Activated T-helper 1 cell treated with anti-CD3 and anti-CD28 coated beads, Interleukin-2, amount 50 U/mL, for 16 hours (primary cell): ENCODE measurements around the gene STAMBPL1.
"Not testable (repeated sequence)": the region's sequence is repeated elsewhere in the genome, so short reads cannot be mapped to it uniquely, and the experiment has no call there.

ENCODE experiments used
- DNase-seq, 2 donors: peaks; one replicate each; pipeline ENCODE4 v3.0.0-alpha.2; 2020; ENCODE audit warnings: low read depth in 1 of 2, low spot score in 1 of 2

The STAMBPL1 gene

DNA sequence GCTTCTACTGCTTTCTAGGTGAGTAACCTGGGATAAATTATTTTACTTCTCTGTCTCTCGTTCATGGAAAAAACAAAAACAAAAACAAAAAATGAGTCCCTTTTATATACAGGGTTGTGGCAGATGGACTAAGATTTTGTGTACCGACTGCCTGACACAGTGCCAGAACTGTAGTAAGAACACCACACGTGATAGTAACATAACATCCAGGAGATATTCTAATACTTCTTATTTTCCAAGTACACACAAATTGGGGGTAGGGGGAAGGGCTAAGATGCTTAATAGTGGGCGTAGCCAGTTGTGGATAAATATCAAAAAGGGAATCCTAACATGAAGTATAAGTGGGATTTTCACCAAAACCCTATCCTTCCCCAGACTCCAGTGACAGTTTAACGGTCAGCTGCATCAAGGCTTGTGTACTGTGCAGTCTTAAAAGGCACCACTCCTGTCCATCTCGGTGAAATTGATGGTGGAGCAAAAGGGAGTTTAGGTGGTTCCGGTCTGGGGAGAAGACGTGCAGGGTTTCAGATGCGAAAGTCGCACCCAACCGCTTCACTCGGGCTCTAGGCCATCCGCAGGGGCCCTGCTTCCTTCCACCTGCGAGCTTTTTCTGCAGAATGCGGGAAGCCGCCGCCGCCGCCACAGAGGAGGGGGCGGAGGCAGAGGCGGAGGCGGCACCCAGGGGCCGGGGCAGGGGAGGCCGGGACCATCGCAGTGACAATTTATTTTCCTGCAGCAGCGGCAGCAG lies at the start of gene STAMBPL1:
Gene STAMBPL1, plus strand, starts transcription at position 712 of the 748 bp plus-strand sequence. CDS start 21,464 bp downstream, outside the sequence.
- peak in 1 of 2 donors; percentile 56 for DNase-seq

DNA sequence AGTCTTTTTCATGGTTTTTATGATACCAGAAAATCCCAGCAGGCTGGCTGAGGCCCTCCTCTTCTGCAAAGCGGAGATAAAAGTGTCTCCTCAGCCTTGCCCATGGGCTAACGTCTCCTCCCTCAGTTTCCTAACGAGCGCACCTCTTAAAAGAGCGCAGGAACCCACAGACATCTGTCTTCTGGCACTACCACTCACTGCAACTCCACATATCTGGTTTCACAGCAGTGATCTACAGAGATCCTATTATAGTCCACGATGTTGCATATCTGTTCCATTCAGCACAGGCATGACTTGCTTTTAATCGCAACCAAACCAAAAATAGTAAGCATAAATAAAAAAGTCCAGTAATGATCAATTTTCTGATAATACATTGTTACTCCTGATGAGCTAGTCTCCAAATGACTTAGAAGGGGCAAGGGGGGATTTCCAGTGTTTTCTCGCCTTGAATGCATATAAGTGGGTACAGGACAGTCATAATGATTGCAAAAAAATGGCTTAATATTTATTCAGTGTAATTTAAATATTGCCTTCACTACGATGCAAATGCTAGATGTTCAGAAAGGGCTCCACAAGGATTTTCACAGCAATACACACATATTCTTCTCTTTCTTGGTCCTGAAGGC lies 49.3 kb upstream of the STAMBPL1 start:
- DNase-seq: no peak

DNA sequence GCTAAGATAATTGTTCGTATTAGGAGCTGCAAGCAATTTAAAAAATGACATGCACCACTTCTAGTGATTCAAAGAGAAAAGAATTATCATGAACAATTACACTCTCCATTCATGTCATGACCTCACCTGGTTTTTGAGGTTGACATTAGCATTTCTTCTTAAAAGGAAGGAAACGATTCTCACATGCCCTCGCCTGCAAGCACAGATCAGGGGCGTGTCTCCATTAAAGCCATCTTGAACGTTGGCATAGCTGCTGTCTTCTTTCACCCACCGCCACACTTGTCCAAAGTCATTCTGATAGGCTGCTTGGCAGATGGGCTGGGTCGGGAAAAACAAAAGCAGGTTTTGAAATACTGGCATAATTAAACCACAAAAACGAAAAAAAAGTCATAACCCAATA lies 48.3 kb upstream of the STAMBPL1 start:
- DNase-seq: peak; percentile 1 to 11

DNA sequence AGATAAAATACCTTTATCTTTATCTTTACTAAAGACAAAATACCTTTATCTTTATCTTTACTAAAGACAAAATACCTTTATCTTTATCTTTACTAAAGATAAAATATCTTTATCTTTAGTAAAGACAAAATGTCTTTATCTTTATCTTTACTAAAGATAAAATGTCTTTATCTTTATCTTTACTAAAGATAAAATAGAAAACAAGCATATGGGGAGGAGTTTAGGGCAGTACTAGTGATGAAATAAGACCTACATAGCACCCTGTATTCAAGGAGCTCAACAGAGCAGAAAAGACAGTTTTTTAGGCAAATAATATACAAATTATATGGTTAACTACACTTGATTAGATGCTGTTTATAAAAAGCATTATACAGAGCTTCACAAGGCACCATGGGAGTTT lies 47.7 kb upstream of the STAMBPL1 start:
- DNase-seq: no peak

DNA sequence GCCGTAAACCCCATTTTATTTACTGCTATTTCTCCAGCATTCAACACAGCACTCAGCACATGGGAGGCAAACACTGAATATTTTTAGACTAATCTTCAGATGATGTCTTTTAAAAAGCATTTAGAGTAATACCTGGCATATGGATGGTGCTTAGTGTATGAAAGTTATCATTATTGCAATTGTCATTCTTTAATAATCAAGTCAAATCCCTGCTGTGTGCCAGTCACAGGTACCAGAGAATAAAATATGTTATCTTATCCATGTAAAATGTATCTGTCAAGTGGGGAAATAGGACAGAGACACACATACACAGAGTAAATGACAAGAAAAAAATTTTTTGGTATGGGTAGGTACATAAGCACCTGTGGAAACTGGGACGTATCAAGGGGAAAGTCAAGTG lies 46.9 kb upstream of the STAMBPL1 start:
- DNase-seq: no peak

DNA sequence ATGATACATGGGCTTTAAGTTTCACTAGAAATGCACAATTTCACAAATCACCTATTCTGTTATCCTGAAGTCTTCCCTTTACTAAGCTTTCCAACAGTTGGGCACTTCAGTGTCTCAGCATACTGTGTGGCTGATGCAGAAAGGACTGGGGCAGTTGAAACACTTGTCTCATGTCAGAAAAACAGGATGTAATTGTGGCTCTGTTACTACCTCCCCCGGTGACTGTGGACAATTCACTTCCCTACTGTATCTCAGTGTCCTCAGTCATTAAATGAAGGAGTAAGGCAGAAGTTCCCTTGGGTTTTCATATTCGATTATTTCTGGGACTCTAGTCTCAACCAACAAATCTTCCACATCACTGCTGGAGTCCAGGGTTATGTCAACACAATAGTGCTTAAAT lies 46.3 kb upstream of the STAMBPL1 start:
- no peak for DNase-seq

DNA sequence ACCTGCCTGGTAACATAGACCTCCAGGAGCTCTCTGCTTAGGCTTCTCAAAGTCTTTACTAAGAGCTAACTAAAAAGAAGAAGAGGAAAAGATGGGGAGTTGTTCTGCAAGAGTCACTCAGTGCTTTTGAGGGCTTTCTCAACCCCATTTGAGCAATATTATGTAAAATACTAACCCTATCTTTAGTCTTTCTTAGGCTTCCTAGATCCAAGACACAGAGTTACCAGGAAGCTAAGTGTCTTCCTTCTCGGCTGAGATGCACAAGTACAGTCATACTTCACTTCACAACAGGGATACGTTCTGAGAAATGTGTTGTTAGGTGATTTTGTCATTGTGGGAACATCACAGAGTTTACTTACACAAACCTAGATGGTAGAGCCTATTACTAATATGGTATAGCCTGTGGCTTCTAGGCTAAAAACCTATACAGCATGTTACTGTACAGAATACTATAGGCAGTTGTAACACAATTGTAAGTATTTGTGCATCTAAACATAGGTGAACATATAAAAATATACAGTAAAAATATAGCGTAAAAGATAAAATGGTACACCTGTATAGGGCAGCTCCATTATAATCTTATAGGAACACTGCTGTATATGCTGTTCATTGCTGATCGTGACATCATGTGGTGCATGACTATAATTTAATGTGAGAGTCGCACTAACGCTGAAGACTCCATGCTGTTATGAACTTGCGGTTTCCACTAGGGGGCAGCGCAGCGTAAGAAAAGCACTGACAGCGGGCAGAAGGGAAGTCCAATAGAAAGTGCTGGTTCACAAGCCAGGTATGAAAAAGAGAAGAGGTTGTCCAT lies 44.7 kb upstream of the STAMBPL1 start:
- peak; percentile 67 to 72 for DNase-seq

DNA sequence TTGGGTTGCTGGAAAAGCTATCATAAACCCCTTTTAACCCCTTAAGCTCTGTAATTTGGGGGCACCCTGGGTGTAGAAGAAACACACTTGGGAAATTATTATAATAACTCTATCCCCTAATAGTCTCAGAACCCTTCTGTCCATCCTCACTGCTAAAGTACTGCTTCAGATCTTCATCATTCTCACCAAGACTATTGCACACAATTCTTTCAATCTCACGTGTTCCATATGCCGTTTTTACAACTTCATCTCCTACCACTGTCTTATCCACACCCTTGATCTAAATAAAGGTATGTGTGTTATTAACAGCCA lies 44.2 kb upstream of the STAMBPL1 start:
- DNase-seq: no peak

DNA sequence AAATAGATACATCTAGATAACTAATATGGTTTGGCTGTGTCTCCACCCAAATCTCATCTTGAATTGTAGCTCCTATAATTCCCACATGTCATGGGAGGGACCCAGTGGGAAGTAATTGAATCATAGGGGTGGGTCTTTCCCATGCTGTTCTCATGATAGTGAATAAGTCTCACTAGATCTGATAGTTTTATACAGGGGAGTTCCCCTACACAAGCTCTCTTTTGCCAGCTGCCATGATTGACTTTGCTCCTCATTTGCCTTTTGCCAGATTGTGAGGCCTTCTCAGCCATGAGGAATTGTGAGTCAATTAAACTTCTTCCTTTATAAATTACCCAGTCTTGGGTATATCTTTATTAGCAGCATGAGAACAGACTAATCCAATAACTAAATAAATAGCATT lies 42.4 kb upstream of the STAMBPL1 start:
- not testable (repeated sequence) for DNase-seq

DNA sequence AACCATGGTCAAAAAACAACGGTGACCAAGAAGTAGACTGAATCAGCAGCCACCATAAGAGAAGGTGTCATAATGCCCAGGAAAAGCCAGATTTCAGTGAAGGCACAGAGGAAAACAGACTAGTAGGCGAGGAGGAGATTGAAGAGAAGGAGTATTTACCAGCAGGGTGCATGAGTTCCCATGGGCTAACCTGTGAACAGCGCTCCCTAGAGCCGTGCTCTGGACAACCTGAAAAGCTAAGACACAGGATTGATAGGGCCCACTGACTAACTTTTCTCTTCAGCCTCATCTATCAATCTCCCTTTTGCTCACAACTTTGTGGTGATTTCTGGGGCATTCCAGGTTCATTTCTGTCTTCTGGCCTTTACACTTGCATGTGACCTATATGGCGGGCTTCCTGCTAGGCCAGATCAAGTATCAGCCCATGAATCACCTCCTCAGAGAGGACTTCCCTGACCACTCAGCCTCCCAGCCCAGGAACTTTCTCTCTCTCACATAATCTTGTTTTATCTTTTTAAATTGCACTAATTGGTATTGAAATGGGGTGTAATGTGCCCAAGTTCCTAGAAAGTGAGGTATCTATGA lies 41.2 kb upstream of the STAMBPL1 start:
- no peak for DNase-seq

DNA sequence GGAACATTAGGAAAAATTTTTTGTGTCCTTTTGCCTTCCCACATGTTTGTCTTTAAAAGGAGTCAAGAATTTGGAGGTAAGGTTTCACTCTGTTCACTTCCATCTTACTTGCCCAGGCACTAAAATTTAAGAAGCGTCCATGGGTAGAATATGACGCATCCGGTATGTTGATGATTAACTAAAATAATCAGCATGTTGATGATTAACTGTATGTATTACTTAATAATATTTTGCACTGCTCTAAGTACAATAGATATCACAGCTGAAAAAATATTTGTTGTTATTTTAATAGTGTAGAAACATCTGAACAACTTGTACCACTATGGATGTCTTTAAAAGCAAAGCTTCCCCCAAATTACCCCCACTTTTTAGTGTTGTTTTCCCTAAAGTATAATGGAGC lies 39.9 kb upstream of the STAMBPL1 start:
- DNase-seq: no peak

DNA sequence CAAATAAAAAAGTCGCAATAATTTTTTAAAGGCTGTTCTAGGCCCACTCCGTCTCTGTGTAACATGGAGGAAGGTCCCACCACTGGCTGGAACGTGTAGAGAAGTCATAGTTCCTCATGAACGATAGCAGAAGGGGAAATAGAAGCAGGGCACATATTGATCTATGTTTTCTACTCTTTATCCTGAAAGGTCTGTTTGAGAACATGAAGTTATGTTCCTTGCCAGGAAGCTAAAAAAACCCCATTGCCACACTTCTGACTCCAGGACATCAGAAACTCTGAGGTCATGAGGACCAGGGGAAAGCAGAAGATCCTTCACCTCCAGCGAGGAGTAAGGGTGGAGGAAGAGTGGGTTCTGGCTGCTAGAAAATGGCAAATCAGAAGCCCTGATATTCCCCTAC lies 39.2 kb upstream of the STAMBPL1 start:
- no peak for DNase-seq

DNA sequence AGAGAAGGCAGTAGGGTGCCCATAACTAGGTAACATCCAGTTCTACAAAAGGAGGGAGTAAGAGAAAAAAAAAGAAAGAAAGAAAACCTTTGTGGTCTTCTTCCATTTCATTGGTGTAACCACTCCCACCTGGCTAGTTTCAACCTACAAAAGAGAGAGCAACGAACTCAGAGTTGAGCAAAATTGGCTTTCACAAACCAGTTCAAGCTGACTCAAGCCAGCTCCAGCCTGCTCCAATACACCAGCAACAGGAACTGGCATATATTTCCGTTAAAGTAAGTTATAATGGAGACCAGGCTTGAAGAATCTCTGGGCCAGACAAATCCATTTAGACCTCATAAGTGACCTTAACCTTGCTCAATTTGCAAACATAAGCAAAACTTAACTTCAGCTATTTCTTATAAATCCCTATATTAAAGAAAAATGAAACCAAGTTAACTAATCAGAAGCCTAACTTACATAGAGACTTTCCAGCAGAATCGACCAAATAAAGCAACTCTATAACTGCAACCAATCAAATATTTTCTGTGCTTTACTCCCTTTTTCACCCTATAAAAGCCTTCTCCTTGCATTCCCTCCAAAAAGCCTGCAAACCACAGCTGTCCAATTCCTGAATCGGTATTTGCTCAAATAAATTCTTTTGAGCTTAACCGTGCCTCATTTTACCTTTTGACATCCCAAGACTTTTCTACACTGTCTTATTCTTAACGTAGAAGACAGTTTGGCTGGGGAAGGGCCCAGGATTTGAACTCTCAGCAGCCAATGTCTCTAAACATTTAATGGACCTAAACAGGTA lies 38.5 kb upstream of the STAMBPL1 start:
- no peak for DNase-seq

DNA sequence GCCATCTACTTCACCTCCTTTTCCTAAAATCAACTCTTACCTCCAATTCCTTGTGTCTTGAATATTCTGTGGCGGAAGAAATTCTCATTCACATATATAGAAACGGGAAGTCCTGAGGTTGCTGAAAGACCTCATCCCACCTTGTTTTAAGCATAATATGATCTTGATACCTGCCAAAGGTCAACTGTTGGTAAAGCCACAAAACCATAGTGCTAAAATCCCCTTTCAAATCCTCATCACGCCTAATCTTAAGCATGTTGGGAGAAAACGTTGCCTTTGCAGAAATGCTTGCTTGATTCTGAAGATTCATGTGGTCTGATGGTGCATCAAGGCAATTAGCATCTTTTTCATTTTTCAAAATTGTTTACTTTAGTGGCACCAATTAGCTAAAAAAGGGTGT lies 36.9 kb upstream of the STAMBPL1 start:
- DNase-seq: no peak

DNA sequence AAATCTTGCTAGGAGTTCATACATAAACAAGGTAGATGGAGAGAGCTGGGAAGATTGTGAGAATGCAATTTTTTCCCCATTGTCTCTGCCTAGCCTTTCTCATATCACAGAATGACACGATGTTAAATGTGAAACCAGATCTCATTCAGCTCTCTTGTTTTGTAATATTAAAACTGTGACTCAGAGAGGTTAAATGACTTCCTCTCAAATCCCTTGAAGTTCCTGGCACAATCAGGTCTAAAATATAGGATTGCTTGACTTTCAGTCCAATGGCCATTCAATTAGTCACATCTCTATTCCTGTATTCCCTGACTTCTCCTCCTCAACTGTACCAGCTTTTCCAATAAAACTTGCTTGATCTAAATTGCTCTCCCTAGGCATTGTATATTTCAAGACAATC lies 31.5 kb upstream of the STAMBPL1 start:
- no peak for DNase-seq

DNA sequence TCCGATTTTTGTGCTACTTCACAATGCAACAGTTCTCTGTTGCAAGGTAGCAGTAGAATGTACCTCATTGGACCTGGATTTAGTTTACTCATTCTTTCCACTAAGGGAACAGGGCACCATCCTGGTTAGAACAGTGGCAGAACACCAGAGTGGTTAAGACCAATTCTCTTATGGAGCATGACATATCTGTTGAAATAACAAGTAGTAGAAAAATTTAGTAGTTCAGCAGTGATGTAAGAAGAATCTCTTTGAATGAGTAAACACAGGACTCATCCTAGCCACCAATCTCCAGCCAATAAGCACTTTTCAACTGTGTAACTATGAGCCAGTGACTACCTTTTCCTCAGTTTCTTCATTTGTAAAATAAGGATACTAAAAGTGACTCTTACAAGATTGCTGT lies 30.8 kb upstream of the STAMBPL1 start:
- no peak for DNase-seq

DNA sequence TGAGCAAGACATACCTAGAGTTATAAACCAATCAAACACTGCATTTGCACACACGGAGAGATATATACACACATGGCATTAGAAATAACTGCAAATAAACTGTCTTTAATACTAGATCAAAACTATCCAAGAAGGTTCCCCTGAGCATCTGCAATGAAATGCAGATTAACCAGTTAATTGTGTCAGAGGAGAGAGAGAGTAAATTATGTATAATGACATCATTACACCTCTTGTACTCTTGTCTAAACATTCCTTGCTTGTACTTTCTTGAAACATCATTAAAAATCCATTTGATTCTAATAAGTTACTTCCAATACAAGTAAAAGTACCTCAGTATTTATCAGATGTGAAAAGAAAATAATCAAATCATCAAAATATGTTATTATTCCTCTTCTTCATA lies 29.3 kb upstream of the STAMBPL1 start:
- DNase-seq: no peak

DNA sequence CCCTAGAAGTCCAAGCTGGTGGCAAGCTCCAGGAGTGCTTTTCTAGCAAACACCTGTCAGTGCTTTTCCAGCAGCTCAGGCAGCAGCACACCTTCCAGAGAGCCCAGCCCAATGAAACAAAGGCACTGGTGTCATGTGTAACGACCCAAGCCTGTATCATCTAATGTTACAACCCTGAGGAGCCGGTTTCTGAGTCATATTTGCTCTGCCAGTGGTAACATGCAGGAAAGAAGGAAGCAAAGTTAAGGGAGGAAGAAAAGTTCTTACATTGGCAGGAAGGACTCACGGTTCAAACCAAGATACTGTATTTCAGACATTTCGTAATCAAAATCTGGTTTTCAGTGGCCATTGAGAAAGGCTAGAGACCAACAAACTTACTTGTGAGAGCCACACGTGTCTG lies 28.3 kb upstream of the STAMBPL1 start, which contains the start of gene ANKRD22:
Gene ANKRD22, minus strand, starts transcription at position 139 of the 400 bp plus-strand sequence. CDS start 237 bp downstream, outside the sequence.
- no peak for DNase-seq

DNA sequence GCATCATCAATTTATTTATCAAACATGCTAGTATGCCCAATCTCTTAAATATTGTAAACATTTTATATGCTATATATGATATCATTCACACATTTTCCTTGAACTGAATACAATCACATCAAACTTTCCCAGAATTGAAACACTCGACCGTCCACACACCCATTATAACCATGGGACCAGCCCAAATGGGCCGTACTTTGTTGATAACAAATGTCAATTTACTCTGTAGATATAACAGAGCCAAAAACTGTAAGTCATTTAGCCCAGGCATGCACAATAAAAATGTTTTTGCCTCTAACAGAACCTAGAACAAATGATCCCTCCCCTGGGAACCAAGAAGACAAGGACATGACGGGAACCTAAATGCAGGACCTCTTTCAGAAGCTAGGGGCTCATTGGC lies 27.7 kb upstream of the STAMBPL1 start:
- no peak for DNase-seq

DNA sequence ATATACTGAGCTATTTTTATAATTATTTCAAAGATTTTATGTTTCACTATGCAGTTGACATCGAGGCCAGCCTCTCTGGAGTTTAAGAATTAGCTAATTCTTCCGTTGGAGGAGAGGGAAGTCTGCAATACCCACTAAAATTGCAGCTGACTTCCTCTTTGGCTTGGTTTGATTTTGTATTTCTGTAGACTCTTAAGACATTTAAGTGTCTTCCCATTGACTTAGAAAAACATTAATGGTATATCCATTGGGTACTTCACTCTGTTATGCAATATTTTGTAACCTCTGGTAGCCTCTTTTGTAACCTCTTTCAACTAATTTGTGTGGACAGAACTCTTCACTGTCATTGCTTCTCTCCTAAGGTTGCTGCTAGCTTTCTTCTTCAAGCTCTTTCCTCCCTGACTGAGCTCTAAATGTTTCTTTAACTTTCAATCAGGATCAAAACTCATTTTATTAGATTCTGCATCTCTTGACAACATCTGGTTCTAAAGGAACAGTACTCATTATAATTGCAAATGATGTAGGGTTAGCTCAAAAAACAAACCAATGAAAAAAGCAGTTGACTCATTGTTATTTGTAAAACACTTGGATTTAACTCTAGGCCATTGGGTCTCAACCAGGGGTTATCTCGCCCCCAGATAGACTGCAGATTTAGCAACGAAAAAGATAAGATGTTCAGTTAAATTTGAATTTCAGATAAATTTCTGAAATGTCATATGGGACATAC lies 26.7 kb upstream of the STAMBPL1 start:
- DNase-seq: no peak
